Measurements from ENCODE around the gene GALNT17.

DNA sequence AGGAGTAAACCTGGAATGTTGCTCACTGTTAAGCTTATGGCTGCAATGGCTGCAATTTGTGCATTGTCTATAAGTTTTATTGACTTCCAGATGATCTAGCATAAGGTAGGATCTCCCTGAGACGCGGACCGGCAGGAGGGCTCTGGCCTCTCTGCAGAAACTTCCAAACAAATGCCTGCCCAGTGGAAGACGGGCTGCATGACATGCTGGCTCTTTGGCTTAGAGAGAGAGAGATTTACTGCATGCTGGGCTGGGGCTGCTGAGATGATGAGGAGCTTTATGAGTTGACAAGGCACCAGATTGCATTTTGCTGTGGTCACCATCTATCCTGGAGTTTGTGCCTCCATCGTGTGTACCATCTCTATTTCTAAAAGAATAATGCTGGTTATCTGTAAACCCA lies 193.2 kb downstream of the GALNT17 start:
- TF ChIP-seq SUZ12 (IDR thresholded peaks at IDR 0.05; ENCODE audit: extremely low read depth, insufficient read depth, insufficient read length) = no peak
- TF ChIP-seq ZNF274 (IDR thresholded peaks at IDR 0.05; ENCODE audit: low read depth, low read length) = no peak
- TF ChIP-seq YY1 (IDR thresholded peaks at IDR 0.05; ENCODE audit: insufficient read depth, insufficient read length) = no peak
